T-helper 2 cell treated with Interferon-gamma antibody and Interleukin-4, amounts not matched to agents 5 μg/mL and 100 μg/mL, for 36 hours (primary cell): ENCODE data around the gene HORMAD1.
"Not testable (repeated sequence)": the region's sequence is repeated elsewhere in the genome, so short reads cannot be mapped to it uniquely, and the experiment has no call there.

ENCODE experiments used
- DNase-seq: peaks from one replicate; pipeline ENCODE4 v3.0.0; 2021; ENCODE audit warnings: low spot score
- H3K27ac Mint-ChIP-seq: one replicate; pipeline ENCODE4 v1.8.0; 2021; ENCODE audit warnings: mild to moderate bottlenecking, mixed read lengths
- H3K27me3 Mint-ChIP-seq: one replicate; pipeline ENCODE4 v1.8.0; 2021; ENCODE audit warnings: low read depth, mixed read lengths
- H3K36me3 Mint-ChIP-seq: one replicate; pipeline ENCODE4 v1.8.0; 2021; ENCODE audit warnings: low read depth, mixed read lengths
- H3K4me1 Mint-ChIP-seq: one replicate; pipeline ENCODE4 v1.8.0; 2021; ENCODE audit warnings: low read depth, mixed read lengths
- H3K4me3 Mint-ChIP-seq: one replicate; pipeline ENCODE4 v1.8.0; 2022; ENCODE audit warnings: mild to moderate bottlenecking, moderate library complexity, mixed read lengths
- H3K9me3 Mint-ChIP-seq: one replicate; pipeline ENCODE4 v1.8.0; 2021; ENCODE audit warnings: mixed read lengths

HORMAD1 gene

DNA sequence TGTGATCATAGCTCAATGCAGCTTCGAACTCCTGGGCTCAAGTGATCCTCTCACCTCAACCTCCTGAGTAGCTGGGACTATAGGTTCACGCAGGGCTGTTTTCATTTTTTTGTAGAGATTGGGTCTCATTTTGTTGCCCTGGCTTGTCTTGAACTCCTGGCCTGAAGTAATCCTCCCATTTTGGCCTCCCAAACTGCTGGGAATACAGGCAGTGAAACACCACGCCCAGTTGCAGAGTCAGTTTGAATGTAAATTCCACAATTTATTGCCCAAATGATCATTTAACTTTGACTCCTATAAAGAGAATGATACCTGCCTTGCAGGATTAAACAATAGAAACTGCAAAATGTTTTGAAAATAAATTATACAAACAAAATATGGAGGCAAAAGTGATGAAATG lies 34.4 kb downstream of the HORMAD1 start:
- peaks cover 28% of the 10 kb centered on the region for H3K36me3 Mint-ChIP-seq

DNA sequence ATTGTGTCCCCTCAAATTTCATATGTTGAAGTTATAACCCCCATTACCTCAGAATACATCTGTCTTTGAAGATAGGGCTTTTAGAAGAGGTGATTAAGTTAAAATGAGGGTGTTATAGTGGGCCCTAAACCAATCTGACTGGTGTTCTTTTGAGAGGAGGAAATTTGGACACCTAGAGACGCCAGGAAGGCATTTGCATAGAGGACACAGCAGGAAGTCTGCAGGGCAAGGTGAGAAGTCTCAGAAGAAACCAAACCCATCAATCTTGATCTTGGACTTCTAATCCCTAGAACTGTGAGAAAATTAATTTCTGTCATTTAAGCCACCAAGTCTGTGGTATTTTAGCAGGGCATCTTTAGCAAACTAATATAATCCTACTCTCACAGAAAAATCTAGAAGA lies 36.8 kb downstream of the HORMAD1 start:
- H3K27me3 Mint-ChIP-seq: no peaks in the 10 kb centered on the region
- no peak for DNase-seq
- peaks cover 25% of the 10 kb centered on the region for H3K36me3 Mint-ChIP-seq
- H3K27ac Mint-ChIP-seq: no peak overlapping the region
- H3K4me1 Mint-ChIP-seq: peaks cover 5% of the 10 kb centered on the region
- no peak overlapping the region for H3K4me3 Mint-ChIP-seq
- no peaks in the 10 kb centered on the region for H3K9me3 Mint-ChIP-seq

More for the DNA sequence above, 34.4 kb downstream of the HORMAD1 start:
- no peak overlapping the region for H3K27ac Mint-ChIP-seq
- no peak for DNase-seq
- H3K4me3 Mint-ChIP-seq: no peak overlapping the region
- peaks cover 5% of the 10 kb centered on the region for H3K4me1 Mint-ChIP-seq
- H3K27me3 Mint-ChIP-seq: no peaks in the 10 kb centered on the region
- no peaks in the 10 kb centered on the region for H3K9me3 Mint-ChIP-seq

DNA sequence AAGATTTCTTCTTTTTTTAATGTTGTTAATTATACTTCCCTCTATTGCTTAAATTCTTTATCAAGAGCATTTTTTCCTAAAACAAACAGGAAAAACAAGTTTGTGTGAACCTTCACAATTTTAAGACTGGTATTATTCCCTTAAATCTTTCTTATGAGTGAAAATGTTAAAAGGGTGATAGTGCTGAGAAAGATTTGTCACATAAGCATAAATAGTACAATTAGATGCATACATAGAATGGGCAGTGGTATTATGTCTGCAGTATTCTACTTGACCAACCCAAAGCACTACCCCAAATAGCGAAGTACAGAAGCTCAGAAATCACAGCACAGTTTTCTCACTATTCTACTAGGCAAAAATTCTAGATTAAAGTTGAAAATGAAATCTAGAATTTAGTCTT lies 41.7 kb downstream of the HORMAD1 start:
- Mint-ChIP-seq H3K9me3 (no peaks in the 10 kb centered on the region), H3K4me1 (peaks cover 12% of the 10 kb centered on the region), H3K36me3 (peaks cover 17% of the 10 kb centered on the region), H3K27me3 (no peaks in the 10 kb centered on the region), H3K4me3 (no peak overlapping the region), H3K27ac (no peak overlapping the region)
- no peak for DNase-seq

GRCh38 chr1:150674881-150675280 lies 45.8 kb downstream of the HORMAD1 start:
- H3K4me1 Mint-ChIP-seq: peaks cover 9% of the 10 kb centered on the region
- no peak overlapping the region for H3K27ac Mint-ChIP-seq
- H3K27me3 Mint-ChIP-seq: no peaks in the 10 kb centered on the region

DNA sequence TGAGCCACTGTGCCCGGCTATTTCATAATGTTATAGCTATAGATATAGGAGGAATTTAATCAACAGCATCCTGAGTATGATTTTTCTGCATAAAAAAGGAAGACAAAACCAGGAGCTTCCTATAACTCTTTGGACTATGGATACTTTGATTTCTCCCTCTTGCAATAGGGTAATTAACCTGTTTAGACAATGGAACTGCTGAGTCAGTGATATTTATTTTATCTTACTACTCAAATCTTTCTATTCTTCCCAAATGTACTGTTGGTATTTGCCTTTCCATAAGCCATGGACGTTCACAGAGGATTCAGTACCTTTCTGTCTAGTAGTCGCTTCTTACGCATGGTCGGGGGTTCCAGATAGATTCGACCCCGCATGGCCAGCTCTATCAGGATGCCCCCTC lies 57.4 kb downstream of the HORMAD1 start:
- Mint-ChIP-seq H3K4me1 (peaks cover 4% of the 10 kb centered on the region), H3K36me3 (peaks cover 24% of the 10 kb centered on the region), H3K9me3 (no peaks in the 10 kb centered on the region), H3K27ac (no peak overlapping the region), H3K4me3 (no peak overlapping the region), H3K27me3 (no peaks in the 10 kb centered on the region)
- DNase-seq: no peak

More at GRCh38 chr1:150674881-150675280, 45.8 kb downstream of the HORMAD1 start:
- Mint-ChIP-seq H3K36me3 (peaks cover 6% of the 10 kb centered on the region), H3K4me3 (no peak overlapping the region), H3K9me3 (no peaks in the 10 kb centered on the region)
- DNase-seq: no peak

- Mint-ChIP-seq H3K36me3 (peaks cover 27% of the 10 kb centered on the region), H3K27ac (no peak overlapping the region), H3K27me3 (no peaks in the 10 kb centered on the region), H3K4me1 (peaks cover 4% of the 10 kb centered on the region), H3K4me3 (no peak overlapping the region), H3K9me3 (no peaks in the 10 kb centered on the region)
- no peak for DNase-seq
These were observed 57.9 kb downstream of the HORMAD1 start for GRCh38 chr1:150662811-150663210.

- H3K27me3 Mint-ChIP-seq: no peaks in the 10 kb centered on the region
- peaks cover 27% of the 10 kb centered on the region for H3K36me3 Mint-ChIP-seq
- peaks cover 4% of the 10 kb centered on the region for H3K4me1 Mint-ChIP-seq
- no peaks in the 10 kb centered on the region for H3K9me3 Mint-ChIP-seq
- no peak overlapping the region for H3K27ac Mint-ChIP-seq
- no peak for DNase-seq
- H3K4me3 Mint-ChIP-seq: no peak overlapping the region
These were observed 59.5 kb downstream of the HORMAD1 start for GRCh38 chr1:150661156-150661555.

GRCh38 chr1:150660584-150660983 lies 60.1 kb downstream of the HORMAD1 start:
- Mint-ChIP-seq H3K4me3 (no peak overlapping the region), H3K27ac (no peak overlapping the region), H3K27me3 (no peaks in the 10 kb centered on the region), H3K36me3 (peaks cover 27% of the 10 kb centered on the region), H3K4me1 (peaks cover 3% of the 10 kb centered on the region), H3K9me3 (no peaks in the 10 kb centered on the region)
- no peak for DNase-seq

- H3K9me3 Mint-ChIP-seq, H3K4me3 Mint-ChIP-seq, DNase-seq, H3K27ac Mint-ChIP-seq, H3K27me3 Mint-ChIP-seq, H3K4me1 Mint-ChIP-seq: not testable (repeated sequence)
- H3K36me3 Mint-ChIP-seq: peaks cover 20% of the 10 kb centered on the region
These were observed 63.6 kb downstream of the HORMAD1 start for GRCh38 chr1:150657064-150657463.

DNA sequence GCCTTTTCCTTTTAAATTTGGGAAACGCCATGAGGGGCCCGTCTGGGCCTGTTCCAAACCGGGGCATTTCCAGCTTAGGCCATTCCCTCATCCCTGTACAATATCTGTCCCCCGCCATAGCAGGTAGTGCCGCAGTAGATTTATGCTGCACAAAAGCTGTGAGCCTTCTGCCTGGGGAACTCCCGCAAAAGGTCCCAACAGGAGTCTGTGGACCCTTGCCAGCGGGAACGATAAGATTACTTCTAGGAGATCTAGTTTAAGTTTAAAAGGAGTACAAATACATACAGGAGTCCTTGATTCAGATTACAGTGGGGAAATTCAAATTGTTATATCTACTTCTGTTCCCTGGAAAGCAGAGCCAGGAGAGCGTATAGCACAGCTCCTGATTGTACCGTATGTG lies 66.1 kb downstream of the HORMAD1 start:
- H3K27ac Mint-ChIP-seq, H3K27me3 Mint-ChIP-seq, H3K9me3 Mint-ChIP-seq, H3K4me1 Mint-ChIP-seq, DNase-seq, H3K4me3 Mint-ChIP-seq: not testable (repeated sequence)
- H3K36me3 Mint-ChIP-seq: peaks cover 11% of the 10 kb centered on the region

DNA sequence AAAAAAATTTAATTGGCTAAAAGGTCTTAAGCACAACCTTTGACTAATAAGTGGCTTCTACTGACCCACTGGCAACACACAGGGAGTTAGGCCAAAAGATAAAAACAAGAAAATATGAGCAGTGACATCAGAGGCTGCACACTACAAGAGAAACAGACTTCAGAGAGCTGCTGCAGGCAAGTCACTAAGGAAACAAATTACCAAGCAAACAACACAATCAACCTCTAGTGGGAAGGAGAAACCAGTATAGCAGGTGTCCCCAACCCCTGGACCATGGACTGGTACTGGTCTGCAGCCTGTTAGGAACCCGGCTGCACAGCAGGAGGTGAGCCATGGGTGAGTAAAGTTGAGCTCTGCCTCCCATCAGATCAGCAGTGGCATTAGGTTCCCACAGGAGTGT lies 70.5 kb downstream of the HORMAD1 start:
- Mint-ChIP-seq H3K36me3 (peaks cover 21% of the 10 kb centered on the region), H3K27me3 (no peaks in the 10 kb centered on the region), H3K9me3 (no peaks in the 10 kb centered on the region), H3K4me1 (peaks cover 2% of the 10 kb centered on the region), H3K27ac (no peak overlapping the region), H3K4me3 (no peak overlapping the region)
- DNase-seq: no peak

DNA sequence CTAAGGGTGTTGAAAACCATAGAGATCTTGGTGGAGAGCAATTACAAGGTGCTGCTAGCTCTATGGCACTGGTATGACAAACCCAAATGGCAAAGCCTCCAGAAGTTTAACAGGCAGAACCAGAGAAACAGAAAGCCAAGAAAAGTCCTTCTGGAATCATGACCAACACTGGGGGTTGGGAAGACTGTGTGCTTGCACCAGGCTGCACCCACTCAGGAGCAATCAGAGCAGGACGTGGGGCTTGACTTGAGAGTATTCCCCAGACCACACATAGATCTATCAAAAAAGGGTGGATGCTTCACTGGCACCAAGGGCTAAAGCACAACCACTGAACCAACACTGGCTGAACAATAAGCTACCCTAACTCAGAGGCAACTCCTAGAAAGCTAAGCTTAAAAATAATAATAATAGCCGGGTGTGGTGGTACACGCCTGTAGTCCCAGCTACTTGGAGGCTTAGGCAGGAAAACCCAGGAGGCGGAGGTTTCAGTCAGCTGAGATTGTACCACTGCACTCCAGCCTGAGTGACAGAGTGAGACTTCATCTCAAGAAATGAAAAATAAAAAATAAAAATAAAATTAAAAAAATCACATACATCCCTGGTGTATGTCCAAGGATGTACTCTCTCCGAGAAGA lies 71.1 kb downstream of the HORMAD1 start:
- H3K4me3 Mint-ChIP-seq: no peak overlapping the region
- H3K4me1 Mint-ChIP-seq: peaks cover 2% of the 10 kb centered on the region
- H3K36me3 Mint-ChIP-seq: peaks cover 21% of the 10 kb centered on the region
- no peaks in the 10 kb centered on the region for H3K9me3 Mint-ChIP-seq
- no peak overlapping the region for H3K27ac Mint-ChIP-seq
- DNase-seq: no peak
- no peaks in the 10 kb centered on the region for H3K27me3 Mint-ChIP-seq
